ENCODE measurements around the gene FSTL4. TPM values are rescaled to one million over a fixed set of nuclear protein-coding genes. Genes with fewer than 3 reads are reported as not detected.

The FSTL4 gene
- total RNA-seq, 4 donors from 2014 or later: 5.1 to 8.3 (median 6.0) TPM

DNA sequence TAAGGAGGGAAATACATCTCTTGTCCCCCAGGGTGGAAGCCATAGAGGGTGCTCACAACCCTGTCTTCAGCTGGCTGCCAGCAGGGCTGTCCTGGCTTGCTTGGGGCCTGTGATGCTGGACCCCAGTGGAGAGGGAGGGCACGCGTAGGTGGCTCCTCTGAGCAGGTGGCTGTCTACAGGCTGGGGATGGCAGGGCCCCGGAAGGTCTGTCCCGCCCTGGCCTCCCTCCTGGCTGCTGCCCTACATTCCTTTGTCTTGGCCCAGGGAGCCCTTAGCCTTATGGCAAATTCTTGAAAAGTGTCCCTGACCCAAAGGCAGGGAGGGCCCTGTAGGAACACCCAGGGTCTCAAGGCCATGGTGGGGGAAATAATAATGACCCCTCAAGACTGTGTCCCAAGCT, 336.2 kb downstream of the FSTL4 start:
- H3K4me3 ChIP-seq (ENCODE audit: low read depth, poor library complexity, severe bottlenecking): no peak overlapping the region
- TF ChIP-seq, protein P1, sequence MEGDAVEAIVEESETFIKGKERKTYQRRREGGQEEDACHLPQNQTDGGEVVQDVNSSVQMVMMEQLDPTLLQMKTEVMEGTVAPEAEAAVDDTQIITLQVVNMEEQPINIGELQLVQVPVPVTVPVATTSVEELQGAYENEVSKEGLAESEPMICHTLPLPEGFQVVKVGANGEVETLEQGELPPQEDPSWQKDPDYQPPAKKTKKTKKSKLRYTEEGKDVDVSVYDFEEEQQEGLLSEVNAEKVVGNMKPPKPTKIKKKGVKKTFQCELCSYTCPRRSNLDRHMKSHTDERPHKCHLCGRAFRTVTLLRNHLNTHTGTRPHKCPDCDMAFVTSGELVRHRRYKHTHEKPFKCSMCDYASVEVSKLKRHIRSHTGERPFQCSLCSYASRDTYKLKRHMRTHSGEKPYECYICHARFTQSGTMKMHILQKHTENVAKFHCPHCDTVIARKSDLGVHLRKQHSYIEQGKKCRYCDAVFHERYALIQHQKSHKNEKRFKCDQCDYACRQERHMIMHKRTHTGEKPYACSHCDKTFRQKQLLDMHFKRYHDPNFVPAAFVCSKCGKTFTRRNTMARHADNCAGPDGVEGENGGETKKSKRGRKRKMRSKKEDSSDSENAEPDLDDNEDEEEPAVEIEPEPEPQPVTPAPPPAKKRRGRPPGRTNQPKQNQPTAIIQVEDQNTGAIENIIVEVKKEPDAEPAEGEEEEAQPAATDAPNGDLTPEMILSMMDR (IDR thresholded peaks at IDR 0.05): no peak
- no peak for TF ChIP-seq POLR2A (IDR thresholded peaks at IDR 0.05)
- DNase-seq (ENCODE audit: low spot score in 2 of 2): no peak
- intact Hi-C loops (cut with DNase I; ENCODE audit: low total_unique reads): no loop called here
- 87 to 92% methylated on average over 4 of the region's 4 CpGs for WGBS, 2 donors

DNA sequence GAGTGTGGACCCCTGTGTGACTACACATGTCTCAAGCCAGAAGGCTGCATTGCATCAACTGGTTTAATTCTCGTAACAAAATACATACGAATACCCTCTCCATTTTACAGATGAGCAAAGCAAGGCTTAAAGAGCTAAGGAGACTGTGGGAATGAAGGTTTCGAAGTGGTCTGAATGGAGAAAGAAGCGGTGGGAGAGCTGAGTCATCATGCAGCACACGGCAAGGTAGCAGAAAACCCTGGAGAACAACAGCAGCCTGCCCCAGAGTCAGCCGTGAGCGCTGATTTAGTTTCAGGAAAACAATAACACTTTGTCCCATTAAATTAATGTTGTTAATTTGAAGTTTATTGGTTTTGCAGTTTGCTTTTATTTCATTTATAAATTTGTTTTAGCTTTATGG, 336.7 kb downstream of the FSTL4 start:
- no peak for TF ChIP-seq POLR2A (IDR thresholded peaks at IDR 0.05)
- TF ChIP-seq, protein P1 (IDR thresholded peaks at IDR 0.05): no peak
- H3K4me3 ChIP-seq (ENCODE audit: low read depth, poor library complexity, severe bottlenecking): no peak overlapping the region
- WGBS, 2 donors: 92 to 96% methylated on average over 7 of the region's 7 CpGs
- no peak for DNase-seq (ENCODE audit: low spot score in 2 of 2)
- intact Hi-C loops (cut with DNase I; ENCODE audit: low total_unique reads): no loop called here

DNA sequence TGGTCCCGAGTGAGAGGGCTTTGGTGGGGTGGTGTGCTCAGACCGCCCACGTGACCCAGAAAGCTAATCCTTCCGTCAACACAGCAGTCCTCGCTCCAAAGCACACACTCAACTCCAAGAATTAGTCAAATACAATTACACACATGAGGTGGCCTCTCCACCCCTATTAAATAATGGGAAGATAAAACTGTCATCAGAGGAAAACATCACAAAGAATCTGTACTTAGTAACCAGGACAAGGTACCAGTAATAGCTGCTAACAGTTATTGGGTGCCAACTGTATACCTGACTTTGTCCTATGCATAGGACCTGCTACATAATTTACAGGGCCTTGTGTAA, 337.8 kb downstream of the FSTL4 start:
- no peak overlapping the region for H3K4me3 ChIP-seq (ENCODE audit: low read depth, poor library complexity, severe bottlenecking)
- 50 to 65% methylated on average over 5 of the region's 5 CpGs for WGBS, 2 donors
- TF ChIP-seq POLR2A (IDR thresholded peaks at IDR 0.05): no peak
- TF ChIP-seq, protein P1 (IDR thresholded peaks at IDR 0.05): no peak
- no peak for DNase-seq (ENCODE audit: low spot score in 2 of 2)
- intact Hi-C loops (cut with DNase I; ENCODE audit: low total_unique reads): no loop called here

DNA sequence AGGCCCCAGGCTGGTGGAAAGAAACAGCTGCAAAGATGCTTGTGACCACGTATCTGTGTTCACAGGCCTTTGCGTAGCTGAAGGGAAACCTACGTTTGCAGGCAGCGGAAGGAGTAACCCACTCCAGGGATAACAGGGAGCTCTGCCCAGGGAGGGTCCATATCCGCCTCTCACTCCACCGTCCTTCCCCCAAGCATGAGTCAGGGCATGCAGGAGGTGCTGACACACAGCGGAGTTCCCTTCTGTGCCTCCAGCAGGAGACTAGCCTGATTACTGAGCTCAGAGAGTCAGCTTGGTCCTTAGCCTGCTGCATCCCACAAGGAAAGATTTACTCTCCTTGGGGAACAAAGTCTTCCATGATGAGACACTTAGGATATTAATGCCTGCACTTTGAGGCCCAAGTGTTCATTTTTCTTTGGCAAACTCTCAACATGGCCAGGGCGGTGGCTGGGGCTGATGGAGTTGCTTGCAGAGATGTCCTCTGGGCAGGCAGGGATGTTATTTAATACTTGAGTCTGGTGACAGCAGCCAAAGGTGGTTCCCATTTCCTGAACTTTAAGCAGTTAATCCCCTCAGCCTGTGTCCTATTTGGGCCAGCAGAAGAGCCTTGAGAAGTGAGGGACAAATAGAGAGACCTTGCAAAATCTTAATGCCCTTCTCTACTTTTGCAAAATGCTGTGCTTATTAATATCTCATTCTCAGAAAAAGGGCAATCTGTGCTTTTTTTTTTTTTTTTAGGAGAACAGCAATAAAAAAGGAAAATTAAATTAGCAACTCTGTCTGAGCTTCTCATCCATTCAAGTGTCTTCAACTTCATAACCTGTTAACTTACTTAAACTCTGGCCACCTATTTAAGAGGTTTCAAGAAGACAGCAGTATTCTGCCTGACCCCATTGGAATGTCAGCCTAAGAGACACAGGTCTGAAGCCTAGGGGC, 338.4 kb downstream of the FSTL4 start:
- intact Hi-C loops (cut with DNase I; ENCODE audit: low total_unique reads): no loop called here
- WGBS, 2 donors: 65 to 70% methylated on average over 8 of the region's 8 CpGs
- no peak for TF ChIP-seq POLR2A (IDR thresholded peaks at IDR 0.05)
- DNase-seq (ENCODE audit: low spot score in 2 of 2): no peak
- no peak overlapping the region for H3K4me3 ChIP-seq (ENCODE audit: low read depth, poor library complexity, severe bottlenecking)

DNA sequence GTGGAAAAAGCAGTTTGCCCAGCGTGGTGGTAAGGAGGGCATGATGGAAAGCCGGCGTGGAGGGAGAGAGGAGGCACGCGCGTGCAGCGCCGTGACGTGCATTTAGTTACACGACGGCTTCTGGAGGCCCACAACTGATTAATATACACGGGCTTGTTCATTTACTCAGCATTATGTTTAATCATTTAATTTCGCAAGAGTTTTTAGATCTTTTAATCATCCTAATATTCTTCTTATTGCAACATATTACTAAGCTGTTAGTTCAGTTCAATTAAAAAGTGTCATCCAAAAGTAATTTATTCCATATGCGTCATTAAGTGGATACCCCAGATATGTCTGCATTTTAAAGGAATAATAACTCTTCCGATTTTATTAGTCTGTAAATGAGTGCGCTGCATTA, 340.0 kb downstream of the FSTL4 start:
- no peak overlapping the region for H3K4me3 ChIP-seq (ENCODE audit: low read depth, poor library complexity, severe bottlenecking)
- TF ChIP-seq, protein P1 (IDR thresholded peaks at IDR 0.05): no peak
- TF ChIP-seq POLR2A (IDR thresholded peaks at IDR 0.05): no peak
- no peak for DNase-seq (ENCODE audit: low spot score in 2 of 2)
- 84 to 85% methylated on average over 16 of the region's 16 CpGs for WGBS, 2 donors
- intact Hi-C loops (cut with DNase I; ENCODE audit: low total_unique reads): no loop called here

DNA sequence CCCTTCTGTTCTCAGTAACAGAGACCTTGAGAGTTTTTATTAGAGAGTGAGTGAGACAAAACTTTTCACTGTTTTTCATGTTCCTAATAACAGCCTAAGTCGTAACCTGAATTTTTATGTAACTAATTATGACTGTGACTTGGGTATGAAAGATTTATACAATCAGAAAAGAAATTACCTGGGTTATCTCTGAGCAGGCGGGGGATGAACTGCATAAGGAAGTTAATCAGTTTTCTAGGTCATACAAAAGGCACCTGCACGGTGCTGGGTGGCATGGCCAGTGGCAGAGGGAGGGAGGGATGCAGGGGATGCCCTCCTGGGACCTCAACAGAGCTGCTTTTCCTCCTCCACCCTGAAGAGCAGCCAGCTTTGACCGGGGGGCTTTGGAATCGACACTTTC, 340.7 kb downstream of the FSTL4 start:
- no peak overlapping the region for H3K4me3 ChIP-seq (ENCODE audit: low read depth, poor library complexity, severe bottlenecking)
- TF ChIP-seq, protein P1 (IDR thresholded peaks at IDR 0.05): no peak
- no peak for DNase-seq (ENCODE audit: low spot score in 2 of 2)
- intact Hi-C loops (cut with DNase I; ENCODE audit: low total_unique reads): no loop called here
- WGBS, 2 donors: 79 to 89% methylated on average over 5 of the region's 5 CpGs

Data from lower leg skin (tissue), 4 donors.